Measurements from ENCODE around the gene CNTNAP5.
"Not testable (repeated sequence)": the region's sequence is repeated elsewhere in the genome, so short reads cannot be mapped to it uniquely, and the experiment has no call there.

The CNTNAP5 gene

GRCh38 chr2:124333784-124334183 is 308.7 kb downstream of the CNTNAP5 start:
- DNase-seq, result no peak

- no peak for DNase-seq
Observed at GRCh38 chr2:124335058-124335457, 310.0 kb downstream of the CNTNAP5 start.

- no peak for DNase-seq
Observed at GRCh38 chr2:124339709-124340108, 314.6 kb downstream of the CNTNAP5 start.

DNA sequence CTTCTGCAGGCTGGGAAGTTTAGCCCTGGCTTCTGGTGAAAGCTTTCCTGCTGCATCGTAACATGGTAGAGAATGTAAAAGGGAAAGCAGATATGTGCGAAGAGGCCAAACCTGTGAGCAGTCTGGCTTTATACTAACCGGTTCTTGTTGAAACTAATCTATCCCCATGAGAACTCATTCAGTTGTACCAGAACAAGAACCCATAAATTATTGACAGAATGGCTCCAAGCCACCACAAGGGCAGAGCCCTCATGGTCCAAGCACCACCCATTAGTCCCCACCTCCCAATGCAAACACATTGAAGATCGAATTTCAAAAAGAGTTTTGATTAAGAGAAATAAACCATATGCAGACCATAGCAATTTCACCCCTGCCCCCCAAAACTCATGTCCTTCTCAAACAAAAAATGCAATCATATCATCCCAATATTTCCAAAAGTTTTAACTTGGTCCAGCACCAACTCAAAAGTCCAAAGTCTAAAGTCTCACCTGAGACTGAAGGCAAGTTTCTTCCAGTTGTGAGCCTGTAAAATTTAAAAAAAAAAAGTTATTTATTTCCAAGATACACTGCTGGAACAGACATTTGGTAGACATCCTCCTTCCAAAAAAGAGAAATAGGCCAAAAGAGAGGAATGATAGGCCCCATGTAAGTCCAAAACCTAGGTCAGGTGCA is 318.9 kb downstream of the CNTNAP5 start:
- no peak for DNase-seq

DNA sequence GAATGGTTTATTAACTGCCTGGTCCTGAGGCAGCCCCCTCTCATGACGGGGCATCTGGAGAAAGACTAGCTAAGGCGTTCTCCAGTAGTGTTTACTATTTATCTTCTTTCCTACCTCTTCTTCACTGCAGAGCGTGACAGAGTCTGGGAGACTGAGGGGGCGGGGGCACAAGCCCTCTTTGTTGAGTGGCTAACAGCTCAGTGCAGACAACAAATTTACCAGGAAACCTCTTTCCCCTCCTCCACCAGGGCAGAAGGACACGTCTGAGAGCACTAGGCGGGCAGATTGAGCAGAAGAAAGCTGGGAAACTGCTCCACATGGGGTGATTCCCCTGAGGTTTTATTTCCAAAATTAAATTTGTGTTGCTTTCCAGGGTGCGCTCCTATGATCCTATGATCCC is 322.1 kb downstream of the CNTNAP5 start:
- DNase-seq, result no peak

DNA sequence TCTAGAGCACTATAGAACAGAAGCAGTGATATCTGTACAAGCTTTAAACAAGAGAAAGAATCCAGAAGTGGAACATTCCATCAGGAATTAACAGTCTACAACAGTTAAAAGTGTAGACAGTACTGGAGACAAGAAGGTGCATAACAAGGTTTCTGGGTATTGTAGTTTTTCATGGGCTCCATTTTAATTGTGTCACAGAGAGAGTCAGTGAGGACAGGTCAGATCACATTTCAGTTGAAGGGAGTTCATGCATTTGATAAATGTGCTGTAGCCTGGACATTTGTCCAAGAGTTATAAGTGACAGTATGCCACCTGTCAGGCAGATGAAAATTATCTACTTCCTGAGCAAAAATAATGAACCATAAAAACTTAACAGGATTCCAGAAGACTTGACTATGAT is 328.6 kb downstream of the CNTNAP5 start:
- DNase-seq, result no peak

DNA sequence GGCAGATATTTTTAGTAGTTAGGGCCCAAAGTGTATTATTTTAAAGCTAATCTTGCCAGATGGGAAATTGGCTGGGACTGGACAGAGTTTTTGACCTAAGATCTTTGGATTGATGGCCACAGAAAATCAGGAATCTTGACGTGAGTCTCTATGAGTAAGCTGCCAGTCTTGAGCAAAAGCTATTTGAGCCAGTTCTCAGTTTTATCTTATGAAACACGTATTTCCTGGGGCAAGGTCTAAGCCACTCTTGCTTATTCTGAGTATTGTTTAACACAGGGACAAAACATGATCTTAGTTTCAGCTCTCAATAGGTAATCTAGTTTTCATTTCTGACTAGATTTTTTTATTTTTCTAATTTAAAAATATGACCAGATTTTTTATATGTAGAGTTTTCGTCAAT is 329.4 kb downstream of the CNTNAP5 start:
- DNase-seq, result no peak

- not testable (repeated sequence) for DNase-seq
Observed at GRCh38 chr2:124361966-124362365, 336.9 kb downstream of the CNTNAP5 start.

- DNase-seq, result no peak
Observed at GRCh38 chr2:124369181-124369580, 344.1 kb downstream of the CNTNAP5 start.

DNA sequence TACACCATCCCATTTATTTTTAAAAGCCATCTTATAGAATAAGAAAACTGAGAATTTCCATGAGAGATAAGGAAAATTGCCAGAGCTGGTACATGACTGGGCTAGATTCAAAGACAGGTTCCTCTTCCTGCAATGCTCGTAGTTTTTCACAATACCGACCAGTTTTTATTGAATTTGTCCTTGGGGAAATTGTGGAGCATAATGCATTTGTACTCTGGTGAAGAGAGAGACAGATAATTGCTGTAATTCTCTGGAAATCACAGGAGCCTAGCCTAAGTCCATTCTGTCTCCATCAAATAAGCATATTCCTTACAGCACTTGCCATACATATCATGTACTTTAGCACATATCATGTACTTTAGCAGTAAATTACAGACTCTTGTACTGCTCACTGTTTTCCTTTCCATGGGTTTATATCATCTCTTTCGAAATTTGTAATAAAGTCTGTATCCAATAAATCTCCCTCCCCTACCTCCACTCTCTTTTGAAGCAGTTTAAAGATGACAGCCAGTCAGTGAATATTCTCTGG is 355.2 kb downstream of the CNTNAP5 start:
- DNase-seq, result no peak

DNA sequence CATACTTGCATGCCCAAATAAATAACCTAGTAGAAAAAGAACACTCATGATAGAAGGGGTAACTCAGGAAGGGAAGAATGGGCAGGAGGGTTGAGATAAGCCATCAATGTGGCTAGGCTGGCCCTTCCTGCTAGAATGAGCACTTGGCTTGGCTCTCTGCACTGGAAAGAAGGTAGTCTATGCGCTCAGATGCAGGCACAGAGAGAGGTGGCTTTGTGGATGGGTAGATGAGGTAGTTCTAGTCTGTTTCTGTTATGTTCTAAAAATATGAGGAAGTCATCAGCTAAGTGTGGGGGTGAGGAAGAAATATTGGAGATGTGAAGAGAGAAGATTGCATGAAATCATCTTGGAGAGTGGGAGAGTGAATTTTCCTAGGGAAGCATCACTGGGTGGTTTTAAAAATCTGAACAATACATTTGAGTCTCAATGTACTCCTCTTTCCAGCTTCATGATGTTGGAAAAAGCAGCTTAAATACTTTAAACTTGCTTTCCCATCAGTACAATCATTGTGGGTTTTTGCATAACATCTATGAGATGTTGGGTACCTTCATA is 357.1 kb downstream of the CNTNAP5 start:
- DNase-seq, result no peak

GRCh38 chr2:124395961-124396360 is 370.9 kb downstream of the CNTNAP5 start:
- DNase-seq, result no peak

DNA sequence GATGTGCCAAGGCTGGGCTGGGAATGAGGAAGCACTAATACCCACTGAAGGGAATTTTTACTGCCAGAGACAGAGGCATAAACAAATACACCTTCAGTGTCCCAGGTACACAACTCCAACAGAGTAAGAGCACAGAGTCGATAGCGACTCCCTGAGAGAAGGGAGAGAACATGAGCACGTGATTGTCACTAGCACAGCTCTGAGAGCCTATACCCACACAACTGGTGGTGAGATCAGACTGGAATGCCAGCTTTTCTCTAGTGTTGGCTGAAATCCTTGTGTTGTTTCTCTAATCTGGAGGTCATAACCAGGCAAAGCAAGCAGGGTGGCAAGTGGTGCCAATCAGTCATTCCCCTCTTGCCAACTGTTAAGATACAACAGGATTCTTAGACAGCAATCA is 377.2 kb downstream of the CNTNAP5 start:
- no peak for DNase-seq

DNA sequence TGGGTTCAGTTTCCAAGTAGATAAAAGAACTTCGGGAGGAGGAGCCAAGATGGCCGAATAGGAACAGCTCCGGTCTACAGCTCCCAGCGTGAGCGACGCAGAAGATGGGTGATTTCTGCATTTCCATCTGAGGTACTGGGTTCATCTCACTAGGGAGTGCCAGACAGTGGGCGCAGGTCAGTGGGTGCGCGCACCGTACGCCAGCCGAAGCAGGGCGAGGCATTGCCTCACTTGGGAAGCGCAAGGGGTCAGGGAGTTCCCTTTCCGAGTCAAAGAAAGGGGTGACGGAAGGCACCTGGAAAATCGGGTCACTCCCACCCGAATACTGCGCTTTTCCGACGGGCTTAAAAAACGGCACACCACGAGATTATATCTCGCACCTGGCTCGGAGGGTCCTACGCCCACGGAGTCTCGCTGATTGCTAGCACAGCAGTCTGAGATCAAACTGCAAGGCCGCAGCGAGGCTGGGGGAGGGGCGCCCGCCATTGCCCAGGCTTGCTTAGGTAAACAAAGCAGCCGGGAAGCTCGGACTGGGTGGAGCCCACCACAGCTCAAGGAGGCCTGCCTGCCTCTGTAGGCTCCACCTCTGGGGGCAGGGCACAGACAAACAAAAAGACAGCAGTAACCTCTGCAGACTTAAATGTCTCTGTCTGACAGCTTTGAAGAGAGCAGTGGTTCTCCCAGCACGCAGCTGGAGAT is 382.9 kb downstream of the CNTNAP5 start:
- DNase-seq, result not testable (repeated sequence)

- no peak for DNase-seq
Observed at GRCh38 chr2:124424074-124424473, 399.0 kb downstream of the CNTNAP5 start.

DNA sequence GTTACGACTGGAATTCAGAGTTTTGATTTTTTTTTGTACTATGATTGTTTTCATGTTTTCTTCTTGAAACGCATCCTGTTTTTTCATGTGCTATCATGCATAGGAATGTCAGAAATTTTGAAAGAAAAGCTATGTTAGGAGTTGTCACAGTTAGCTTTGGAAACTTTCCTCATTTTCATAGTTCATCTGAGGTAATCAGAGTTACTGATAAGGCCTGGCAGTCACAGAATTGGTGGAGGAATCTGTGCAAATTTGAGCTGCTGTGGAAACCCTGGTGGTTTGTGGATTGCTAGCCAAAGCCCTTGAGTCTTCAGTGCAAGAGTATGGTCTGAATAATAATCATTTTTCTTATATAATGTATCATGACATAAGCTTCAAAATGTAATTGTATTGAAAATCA is 401.0 kb downstream of the CNTNAP5 start:
- DNase-seq, result no peak

DNA sequence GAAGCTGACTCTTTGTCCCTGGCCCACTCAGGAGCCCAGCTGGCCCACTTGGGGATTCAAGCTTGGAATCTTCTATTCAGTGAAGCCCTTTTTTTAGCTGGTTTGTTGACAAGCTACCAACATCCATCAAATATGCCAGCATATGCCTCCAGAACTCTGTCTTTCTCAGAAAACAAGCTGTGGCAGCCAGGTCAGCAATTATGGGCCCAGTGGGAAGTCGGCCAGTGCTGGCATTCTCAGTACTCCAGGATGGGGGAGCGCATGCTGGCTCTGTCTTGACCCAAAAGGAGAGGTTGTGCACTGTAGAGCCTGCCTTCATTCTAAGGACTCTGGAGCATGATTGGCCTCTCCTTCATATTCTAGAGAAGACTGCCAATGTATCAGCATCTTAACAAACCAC is 401.5 kb downstream of the CNTNAP5 start:
- DNase-seq, result no peak

GRCh38 chr2:124437811-124438210 is 412.7 kb downstream of the CNTNAP5 start:
- no peak for DNase-seq

- DNase-seq, result no peak
Observed at GRCh38 chr2:124450481-124450880, 425.4 kb downstream of the CNTNAP5 start.

DNA sequence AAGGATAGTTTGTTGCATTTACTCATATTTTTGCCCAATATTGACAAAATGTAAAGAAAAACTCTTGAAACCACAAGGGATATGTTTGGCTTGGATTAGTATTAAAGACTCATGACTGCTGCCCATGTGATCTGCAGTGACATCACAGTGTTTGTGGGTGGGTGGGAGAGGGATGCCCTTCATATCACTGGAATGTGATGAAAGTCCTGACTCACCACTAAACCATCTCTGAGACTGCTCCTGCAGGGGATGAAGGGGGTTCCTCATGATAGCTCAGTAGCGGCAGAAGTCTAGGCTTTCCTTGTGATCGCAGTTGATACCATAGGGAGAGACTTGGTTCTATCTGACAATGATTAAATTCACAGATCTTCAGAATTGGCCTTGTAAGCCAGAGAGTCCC is 451.2 kb downstream of the CNTNAP5 start:
- DNase-seq, result no peak

- DNase-seq, result no peak
Observed at GRCh38 chr2:124478761-124479160, 453.7 kb downstream of the CNTNAP5 start.

GRCh38 chr2:124480958-124481357 is 455.9 kb downstream of the CNTNAP5 start:
- no peak for DNase-seq

- no peak for DNase-seq
Observed at GRCh38 chr2:124482044-124482443, 457.0 kb downstream of the CNTNAP5 start.

- DNase-seq, result no peak
Observed at GRCh38 chr2:124482551-124482950, 457.5 kb downstream of the CNTNAP5 start.

Data from hematopoietic multipotent progenitor cell treated with erythropoietin and hydrocortisone succinate and interleukin-3 and kit ligand, for 8 days (in vitro differentiated cells).